Mesodermal cell (in vitro differentiated cells): ENCODE measurements around the gene FMNL1.

Source experiments
- H3K27ac ChIP-seq: 2 replicates; pipeline ENCODE4 v1.7.0; 2013; ENCODE audit warnings: mild to moderate bottlenecking, low read depth, low read length, moderate library complexity; ENCODE audit not compliant: severe bottlenecking
- H3K36me3 ChIP-seq: 2 replicates; pipeline ENCODE4 v1.7.1; 2013; ENCODE audit warnings: mild to moderate bottlenecking, low read length, moderate library complexity; ENCODE audit not compliant: control insufficient read depth, insufficient read depth
- H3K4me1 ChIP-seq: one replicate; pipeline ENCODE4 v1.7.1; 2013; ENCODE audit warnings: mild to moderate bottlenecking, low read length; ENCODE audit not compliant: insufficient read depth, control insufficient read depth, poor library complexity, severe bottlenecking
- H3K4me3 ChIP-seq: 2 replicates; pipeline ENCODE4 v1.7.0; 2013; ENCODE audit warnings: low read length, control low read depth, mild to moderate bottlenecking; ENCODE audit not compliant: insufficient read depth, poor library complexity, severe bottlenecking; ENCODE audit errors: extremely low read depth
- H3K9me3 ChIP-seq: 2 replicates; pipeline ENCODE4 v1.7.1; 2013; ENCODE audit warnings: mild to moderate bottlenecking, low read length, moderate library complexity; ENCODE audit not compliant: control insufficient read depth
- WGBS, 2 experiments: methylation state at CpG; one replicate each; pipeline ENCODE4 v1.1.5; 2013; ENCODE audit warnings: missing lambda C conversion rate in 2 of 2; ENCODE audit not compliant: insufficient coverage in 2 of 2; 5-methylcytosine and 5-hydroxymethylcytosine counted together

The FMNL1 gene

DNA sequence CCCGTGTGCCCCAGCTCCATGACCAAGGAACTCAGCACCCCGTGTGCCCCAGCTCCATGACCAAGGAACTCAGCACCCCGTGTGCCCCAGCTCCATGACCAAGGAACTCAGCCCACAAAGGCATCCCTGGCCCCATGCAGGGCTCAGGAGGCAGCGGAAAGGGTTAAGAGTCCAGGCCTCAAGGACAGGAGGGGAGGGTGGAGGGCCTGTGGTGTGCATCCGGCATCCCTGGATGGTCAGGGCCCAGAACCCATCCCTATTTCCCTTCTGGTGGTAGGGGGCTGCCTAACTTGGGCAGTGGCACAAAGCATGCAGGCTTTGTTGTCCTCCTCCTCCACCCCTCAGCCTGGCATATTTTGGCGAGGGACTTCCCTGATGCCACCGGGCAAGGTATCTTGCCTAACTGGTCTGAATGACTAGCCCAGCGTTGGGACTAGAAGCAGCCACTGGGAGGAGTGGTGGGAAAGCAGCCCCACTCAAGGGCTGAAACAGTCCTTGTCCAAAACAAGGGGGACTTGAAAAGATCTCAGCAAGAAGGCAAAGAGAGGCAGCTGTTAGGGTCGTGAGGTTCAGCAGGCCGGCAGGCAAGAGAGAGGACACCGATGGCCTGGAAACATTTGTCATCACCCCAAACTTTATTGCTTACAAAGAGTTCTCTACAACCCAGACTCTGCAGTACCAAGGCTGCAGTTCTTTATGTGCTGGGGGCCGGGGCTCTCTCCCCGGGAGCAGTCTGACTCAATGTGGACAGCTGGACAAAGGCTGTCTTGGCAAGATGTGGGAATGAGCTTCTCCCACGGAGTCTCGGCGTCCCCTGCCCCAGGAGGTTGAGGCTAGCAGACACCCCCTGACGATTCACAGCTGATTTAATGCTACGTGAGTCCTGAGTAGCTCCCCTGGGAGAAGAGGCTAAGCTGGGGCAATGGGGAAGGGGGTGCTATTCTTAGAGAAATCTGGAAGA lies 41.1 kb downstream of the FMNL1 start:
- WGBS, 2 experiments: 77 to 82% methylated on average over 13 to 16 of the region's 18 CpGs
- Histone ChIP-seq H3K9me3 (no peaks in the 10 kb centered on the region), H3K4me3 (no peak overlapping the region), H3K27ac (no peak overlapping the region), H3K36me3 (peaks cover 42% of the 10 kb centered on the region), H3K4me1 (peaks cover 9% of the 10 kb centered on the region)

DNA sequence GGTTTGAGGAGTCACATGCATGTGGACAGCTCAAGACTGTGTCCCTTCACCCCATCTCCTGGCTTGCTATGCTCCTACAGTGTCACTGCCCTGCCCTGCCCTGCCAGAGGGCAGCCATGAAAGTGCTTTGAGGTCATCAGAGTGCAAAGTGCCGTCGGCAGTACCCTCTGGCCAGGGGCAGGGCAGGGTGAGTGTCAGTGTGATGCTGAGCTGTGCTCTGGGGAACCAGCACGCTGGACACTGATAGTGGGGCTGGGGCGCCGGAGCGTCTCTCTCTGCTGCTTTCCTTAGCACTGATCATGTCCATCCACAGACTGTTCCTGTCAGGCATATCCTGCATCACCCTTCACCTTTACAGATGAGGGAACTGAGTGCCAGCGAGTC lies 41.8 kb downstream of the FMNL1 start:
- H3K9me3 ChIP-seq: no peaks in the 10 kb centered on the region
- no peak overlapping the region for H3K27ac ChIP-seq
- peaks cover 9% of the 10 kb centered on the region for H3K4me1 ChIP-seq
- no peak overlapping the region for H3K4me3 ChIP-seq
- H3K36me3 ChIP-seq: peaks cover 49% of the 10 kb centered on the region
- 91 to 96% methylated on average over 6 of the region's 7 CpGs for WGBS, 2 experiments

- Histone ChIP-seq H3K4me1 (peaks cover 9% of the 10 kb centered on the region), H3K4me3 (no peak overlapping the region), H3K27ac (no peak overlapping the region), H3K9me3 (no peaks in the 10 kb centered on the region), H3K36me3 (peaks cover 58% of the 10 kb centered on the region)
- WGBS, 2 experiments: 92 to 95% methylated on average over 12 to 14 of the region's 14 CpGs
Observed at GRCh38 chr17:45264430-45264829, 42.7 kb downstream of the FMNL1 start.

DNA sequence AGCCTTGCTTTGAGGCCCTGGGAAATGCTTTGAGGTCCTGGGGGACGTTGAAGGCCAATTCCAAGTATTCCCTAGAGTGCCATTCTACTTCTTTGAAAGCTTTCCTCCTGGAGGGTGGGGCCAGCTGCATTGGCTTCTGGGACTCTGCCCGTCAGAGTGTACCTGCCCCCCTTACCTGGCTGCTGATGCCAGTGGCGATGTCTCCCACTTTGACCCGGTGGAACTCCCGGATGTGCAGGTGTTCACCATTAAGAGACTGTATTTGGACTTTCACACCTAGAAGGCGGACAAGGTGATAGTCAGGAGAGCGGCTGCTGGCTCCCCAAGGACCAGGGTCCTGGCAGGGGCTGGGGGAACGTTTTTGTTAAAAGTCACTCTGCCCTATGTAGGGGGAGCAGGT lies 43.3 kb downstream of the FMNL1 start:
- WGBS, 2 experiments: 86 to 91% methylated on average over 8 of the region's 8 CpGs
- Histone ChIP-seq H3K9me3 (no peaks in the 10 kb centered on the region), H3K36me3 (peaks cover 63% of the 10 kb centered on the region), H3K4me1 (peaks cover 9% of the 10 kb centered on the region), H3K4me3 (no peak overlapping the region), H3K27ac (no peak overlapping the region)

DNA sequence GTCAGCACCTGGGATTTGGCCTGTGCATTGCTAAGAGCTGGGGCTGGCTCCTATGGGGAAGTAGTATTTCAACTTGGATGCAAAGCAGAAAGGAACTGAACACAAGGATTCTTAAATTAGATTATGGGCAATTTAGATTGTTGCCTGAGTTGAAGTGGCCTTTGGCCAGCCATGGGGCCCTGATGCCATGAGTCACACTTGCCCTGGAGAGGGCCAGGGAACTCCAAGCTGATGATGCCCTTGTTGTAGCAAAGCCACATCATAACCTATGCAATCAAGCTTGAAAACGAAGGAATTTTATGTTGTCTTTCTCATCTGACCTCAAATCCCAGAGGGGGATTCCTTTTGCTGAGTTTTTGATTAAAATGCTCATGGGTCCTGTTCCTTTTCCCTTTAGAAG lies 44.1 kb downstream of the FMNL1 start:
- Histone ChIP-seq H3K4me1 (peaks cover 9% of the 10 kb centered on the region), H3K36me3 (peaks cover 71% of the 10 kb centered on the region), H3K4me3 (no peak overlapping the region), H3K27ac (no peak overlapping the region), H3K9me3 (no peaks in the 10 kb centered on the region)
- WGBS, 2 experiments: 89% methylated on average over 1 of the region's 1 CpG; no CpG with 5 or more reads in 1 of the 2 experiments

GRCh38 chr17:45266372-45266926 lies 44.8 kb downstream of the FMNL1 start:
- 96 to 98% methylated on average over 12 to 13 of the region's 13 CpGs for WGBS, 2 experiments
- H3K4me1 ChIP-seq: peaks cover 9% of the 10 kb centered on the region
- no peak overlapping the region for H3K27ac ChIP-seq
- no peak overlapping the region for H3K4me3 ChIP-seq
- no peaks in the 10 kb centered on the region for H3K9me3 ChIP-seq
- H3K36me3 ChIP-seq: peaks cover 78% of the 10 kb centered on the region

DNA sequence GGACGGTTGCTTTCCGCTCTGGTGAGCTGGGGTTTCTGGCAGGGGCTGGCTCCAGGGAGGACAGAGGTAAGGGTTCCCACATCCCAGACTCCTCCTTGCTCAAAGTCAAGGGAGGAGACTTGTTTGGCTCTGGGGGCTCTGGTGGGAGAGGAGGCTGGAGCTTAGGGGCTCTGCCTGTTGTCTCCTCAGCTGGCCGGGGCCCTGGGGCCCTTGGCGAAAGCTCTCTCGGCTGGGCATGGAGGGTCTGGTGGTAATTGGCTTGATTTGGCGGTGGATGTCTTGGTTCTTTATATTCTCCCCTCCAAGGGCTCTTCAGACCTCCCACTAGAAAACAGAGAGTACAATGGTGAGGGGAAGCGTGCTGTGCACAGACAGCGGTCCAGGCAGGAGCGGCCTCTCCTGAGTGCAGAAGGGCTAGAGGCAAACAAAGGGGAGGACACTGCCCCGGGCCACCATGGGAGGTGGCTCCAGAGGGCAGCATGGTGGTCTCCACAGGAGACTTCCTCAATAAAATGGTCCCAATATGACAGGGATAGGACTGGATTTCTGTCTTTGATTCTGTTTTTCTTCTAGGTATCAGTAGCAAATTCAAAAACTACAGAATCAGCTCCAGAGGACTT lies 45.9 kb downstream of the FMNL1 start:
- WGBS, 2 experiments: 97 to 100% methylated on average over 4 to 6 of the region's 10 CpGs
- Histone ChIP-seq H3K36me3 (peaks cover 82% of the 10 kb centered on the region), H3K27ac (no peak overlapping the region), H3K9me3 (no peaks in the 10 kb centered on the region), H3K4me3 (no peak overlapping the region), H3K4me1 (no peaks in the 10 kb centered on the region)

DNA sequence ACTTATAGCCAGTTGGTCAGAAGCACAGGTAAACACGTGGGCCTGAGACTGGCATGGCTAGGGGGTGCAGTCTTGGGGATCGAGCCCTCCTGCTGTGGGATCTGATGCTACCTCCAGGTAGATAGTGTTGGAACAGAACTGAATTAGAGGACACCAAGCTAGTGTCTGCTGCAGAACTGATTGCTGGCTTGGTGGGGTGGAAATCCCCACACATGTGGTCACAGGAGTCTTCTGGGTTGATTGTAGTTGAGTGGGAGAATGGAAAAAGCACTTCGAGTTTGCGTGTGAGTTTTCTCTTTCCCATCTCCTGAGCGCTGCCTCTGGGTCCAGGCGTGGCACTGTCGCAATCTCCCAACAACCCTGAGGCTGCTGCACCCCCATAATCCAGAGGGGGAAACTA lies 48.2 kb downstream of the FMNL1 start:
- no peak overlapping the region for H3K4me3 ChIP-seq
- no peak overlapping the region for H3K27ac ChIP-seq
- H3K4me1 ChIP-seq: peaks cover 3% of the 10 kb centered on the region
- no peaks in the 10 kb centered on the region for H3K9me3 ChIP-seq
- H3K36me3 ChIP-seq: peaks cover 88% of the 10 kb centered on the region
- WGBS, 2 experiments: 95 to 98% methylated on average over 6 of the region's 7 CpGs

DNA sequence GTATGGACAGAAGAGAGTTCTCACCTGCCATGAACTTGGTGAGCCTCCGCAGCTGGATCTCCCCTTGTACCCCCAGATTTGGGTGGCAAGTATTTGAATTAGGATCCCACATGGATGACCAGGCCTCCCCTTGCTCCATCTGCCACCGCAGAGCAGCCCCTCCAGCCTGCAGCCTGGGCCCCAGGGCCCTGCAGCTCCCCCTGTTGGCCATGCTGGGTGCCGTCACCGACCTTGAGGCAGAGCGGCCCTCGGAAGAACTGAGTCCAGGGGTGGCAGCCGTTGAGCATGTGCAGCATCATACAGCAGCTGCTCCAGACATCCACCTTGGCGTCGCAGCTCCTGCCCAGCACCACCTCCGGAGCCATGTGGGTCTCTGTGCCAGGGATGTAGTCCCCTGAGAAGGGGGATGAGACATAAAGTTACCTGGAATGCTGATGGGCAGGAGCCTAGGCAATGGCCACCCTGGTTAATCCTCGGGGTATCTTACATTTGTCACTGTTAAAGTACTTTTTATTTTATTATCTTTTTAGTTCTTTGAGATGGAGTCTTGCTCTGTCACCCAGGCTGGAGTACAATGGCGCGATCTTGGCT lies 49.2 kb downstream of the FMNL1 start:
- 77 to 90% methylated on average over 10 to 11 of the region's 13 CpGs for WGBS, 2 experiments
- H3K9me3 ChIP-seq: no peaks in the 10 kb centered on the region
- H3K4me3 ChIP-seq: no peak overlapping the region
- H3K4me1 ChIP-seq: peaks cover 3% of the 10 kb centered on the region
- H3K27ac ChIP-seq: no peak overlapping the region
- H3K36me3 ChIP-seq: peaks cover 85% of the 10 kb centered on the region

- WGBS, 2 experiments: 83 to 100% methylated on average over 1 of the region's 3 CpGs
- Histone ChIP-seq H3K9me3 (no peaks in the 10 kb centered on the region), H3K27ac (no peak overlapping the region), H3K4me3 (no peak overlapping the region), H3K4me1 (peaks cover 3% of the 10 kb centered on the region), H3K36me3 (peaks cover 78% of the 10 kb centered on the region)
Observed at GRCh38 chr17:45271603-45272002, 49.9 kb downstream of the FMNL1 start.
